ENCODE results near the gene C1S.

- no peak for TF ChIP-seq CTCF (conservative IDR thresholded peaks at IDR 0.05; ENCODE audit: low read length)
- no peak for TF ChIP-seq EZH2phosphoT487 (IDR thresholded peaks at IDR 0.05; ENCODE audit: borderline replicate concordance, low read depth, low read length)
Observed at GRCh38 chr12:7047306-7047705, 13.2 kb upstream of the C1S start.

All from OCI-LY7 (cell line).